Thyroid gland (tissue), 4 donors: Measurements from ENCODE around the gene HOXD8. TPM values are rescaled to one million over a fixed set of nuclear protein-coding genes. Genes with fewer than 3 reads are reported as not detected.

ENCODE experiments used
- DNase-seq, 2 donors: peaks; one replicate each; pipeline ENCODE4 v3.0.0-alpha.2; 2019
- H3K27ac ChIP-seq, 3 donors: fragments of 200-600 bp; sonication (generic); 1 replicate in 2 of 3; 2 replicates in 1 of 3; pipeline ENCODE4 v1.5.1; 2016 to 2019; ENCODE audit warnings: mild to moderate bottlenecking in 1 of 3, moderate library complexity in 1 of 3
- H3K27me3 ChIP-seq: fragments of 200-600 bp; sonication (generic); one replicate; pipeline ENCODE4 v1.5.1; 2019
- H3K36me3 ChIP-seq, 2 donors: fragments of 200-600 bp; sonication (generic); one replicate each; pipeline ENCODE4 v1.5.1; 2016 to 2019
- H3K4me1 ChIP-seq, 2 donors: fragments of 200-600 bp; sonication (generic); one replicate each; pipeline ENCODE4 v1.5.1; 2017 to 2019
- H3K4me3 ChIP-seq, 3 donors: fragments of 200-600 bp; sonication (generic); replicated peaks in 1 of 3; 1 replicate in 2 of 3; 2 replicates in 1 of 3; pipeline ENCODE4 v1.5.1; 2016; ENCODE audit warnings: mild to moderate bottlenecking in 1 of 3
- H3K9me3 ChIP-seq: fragments of 200-600 bp; sonication (generic); one replicate; pipeline ENCODE4 v1.5.1; 2017
- POLR2A ChIP-seq, 2 donors: fragments of 450-650 bp; IDR thresholded peaks; one replicate each; pipeline ENCODE4 v1.6.1; 2017; ENCODE audit warnings: antibody characterized with exemption in 2 of 2, mild to moderate bottlenecking in 2 of 2, moderate library complexity in 1 of 2
- WGBS, 2 donors: methylation state at CpG; one replicate each; pipeline ENCODE4 v1.1.5; 2017; 5-methylcytosine and 5-hydroxymethylcytosine counted together
- intact Hi-C: fragments of 100-400 bp; cut with DNase I; formaldehyde crosslinking; loops from one replicate; pipeline ENCODE4 v1.15.1; 2023
- total RNA-seq, 4 donors: library from RNA; depleted of rRNA; stranded (reverse); fragments of >200 nt; gene quantifications; one replicate each; pipeline ENCODE4 v1.2.3, GENCODE V29; 2016
- TF ChIP-seq, protein P1 (sequence below), 6 experiments: fragments of 200-600 bp in 3 of 6; fragments of 450-650 bp in 3 of 6; sonication (generic) in 3 of 6; IDR thresholded peaks; one replicate each; pipeline ENCODE4 v1.5.1; 2016 to 2019; ENCODE audit warnings: antibody characterized with exemption in 6 of 6, mild to moderate bottlenecking in 2 of 6, inconsistent platforms in 1 of 6, moderate library complexity in 1 of 6

HOXD8 gene
- total RNA-seq, 4 donors from 2014 or later = 4.1 to 24.9 (median 9.9) TPM

DNA sequence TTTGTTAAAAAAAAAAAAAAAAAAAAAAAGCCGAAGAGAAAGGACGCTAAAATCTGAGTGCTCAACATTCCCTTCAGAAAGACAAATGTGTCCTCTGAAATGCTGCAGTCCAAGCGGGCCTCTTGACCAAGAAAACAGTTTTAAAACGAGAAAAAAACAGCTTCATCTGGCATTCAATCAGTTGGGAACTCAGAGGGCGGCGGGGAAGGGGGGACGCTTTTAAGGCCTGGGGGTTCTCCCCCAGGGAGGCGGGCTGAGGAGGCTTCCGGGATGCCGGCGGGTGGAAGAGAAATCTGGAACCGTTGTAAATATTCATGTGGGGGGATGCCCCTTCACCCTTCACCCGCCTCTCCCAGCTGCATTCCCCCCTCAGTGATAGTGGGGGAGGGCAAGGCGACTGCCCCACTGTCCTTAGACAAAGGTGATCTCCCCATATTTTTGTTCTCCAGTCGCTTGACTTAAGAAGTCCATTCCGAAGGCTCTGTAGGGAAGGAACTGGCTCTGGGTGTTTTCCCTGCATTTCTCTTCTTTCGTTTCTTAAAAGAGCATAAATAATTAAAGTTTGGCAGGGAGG lies 25.7 kb upstream of the HOXD8 start:
- DNase-seq = no peak
- no peak overlapping the region for H3K4me3 ChIP-seq

DNA sequence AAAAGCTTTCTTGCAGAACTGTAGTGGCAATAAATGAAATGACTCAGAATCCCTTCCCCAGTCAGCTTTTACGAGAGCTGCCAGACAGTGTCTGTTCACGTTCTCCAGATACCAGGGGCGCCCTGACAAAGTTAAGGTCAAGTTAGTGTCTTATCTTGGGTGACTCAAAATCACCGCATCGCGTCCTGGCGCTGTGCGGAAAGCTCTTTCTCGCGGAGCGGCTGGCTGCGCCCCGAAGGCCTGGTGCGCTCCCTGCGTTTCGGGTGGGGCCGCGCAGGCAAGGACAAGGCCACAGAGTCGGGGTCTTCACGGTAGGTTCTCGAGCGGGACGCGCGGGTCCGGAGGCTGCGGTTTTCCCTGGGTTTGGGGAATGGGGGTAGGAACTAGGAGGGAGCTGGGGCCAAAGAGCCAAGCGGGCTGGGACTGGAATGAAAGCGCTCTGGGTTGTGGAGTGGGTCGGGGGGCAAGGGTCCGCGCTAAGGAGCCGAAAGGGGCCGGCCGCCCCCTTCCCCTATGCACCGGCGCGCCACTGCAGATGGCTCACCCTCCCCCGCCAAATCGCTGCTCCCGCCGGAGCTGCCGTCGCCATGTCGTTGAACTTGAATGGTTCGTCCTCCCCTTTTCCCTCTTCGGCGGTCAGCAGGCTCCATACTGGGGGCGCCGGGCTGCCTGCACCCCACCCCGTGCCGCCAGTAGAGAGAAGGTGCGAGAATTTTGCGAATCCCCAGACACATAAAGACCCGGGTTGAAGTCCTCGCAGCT lies 25.0 kb upstream of the HOXD8 start:
- intact Hi-C loops = no loop called here
- peaks cover 76% of the 10 kb centered on the region for H3K27me3 ChIP-seq
- peaks cover 10 to 38% of the 10 kb centered on the region in 2 donors for H3K4me1 ChIP-seq
- WGBS, 2 donors = 4 to 5% methylated on average over 44 to 47 of the region's 56 CpGs
- DNase-seq = no peak
- H3K4me3 ChIP-seq = no peak overlapping the region
- H3K36me3 ChIP-seq = no peaks in the 10 kb centered on the region
- TF ChIP-seq POLR2A (IDR thresholded peaks at IDR 0.05) = no peak
- TF ChIP-seq, protein P1, sequence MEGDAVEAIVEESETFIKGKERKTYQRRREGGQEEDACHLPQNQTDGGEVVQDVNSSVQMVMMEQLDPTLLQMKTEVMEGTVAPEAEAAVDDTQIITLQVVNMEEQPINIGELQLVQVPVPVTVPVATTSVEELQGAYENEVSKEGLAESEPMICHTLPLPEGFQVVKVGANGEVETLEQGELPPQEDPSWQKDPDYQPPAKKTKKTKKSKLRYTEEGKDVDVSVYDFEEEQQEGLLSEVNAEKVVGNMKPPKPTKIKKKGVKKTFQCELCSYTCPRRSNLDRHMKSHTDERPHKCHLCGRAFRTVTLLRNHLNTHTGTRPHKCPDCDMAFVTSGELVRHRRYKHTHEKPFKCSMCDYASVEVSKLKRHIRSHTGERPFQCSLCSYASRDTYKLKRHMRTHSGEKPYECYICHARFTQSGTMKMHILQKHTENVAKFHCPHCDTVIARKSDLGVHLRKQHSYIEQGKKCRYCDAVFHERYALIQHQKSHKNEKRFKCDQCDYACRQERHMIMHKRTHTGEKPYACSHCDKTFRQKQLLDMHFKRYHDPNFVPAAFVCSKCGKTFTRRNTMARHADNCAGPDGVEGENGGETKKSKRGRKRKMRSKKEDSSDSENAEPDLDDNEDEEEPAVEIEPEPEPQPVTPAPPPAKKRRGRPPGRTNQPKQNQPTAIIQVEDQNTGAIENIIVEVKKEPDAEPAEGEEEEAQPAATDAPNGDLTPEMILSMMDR (IDR thresholded peaks at IDR 0.05) = no peak
- no peaks in the 10 kb centered on the region for H3K9me3 ChIP-seq
- H3K27ac ChIP-seq = no peak overlapping the region

More for the DNA sequence above, 25.7 kb upstream of the HOXD8 start:
- H3K9me3 ChIP-seq = no peaks in the 10 kb centered on the region
- TF ChIP-seq, protein P1 (IDR thresholded peaks at IDR 0.05) = no peak
- no peak for TF ChIP-seq POLR2A (IDR thresholded peaks at IDR 0.05)
- no peaks in the 10 kb centered on the region for H3K36me3 ChIP-seq
- H3K27ac ChIP-seq = no peak overlapping the region
- 7 to 9% methylated on average over 17 of the region's 17 CpGs for WGBS, 2 donors
- peaks cover 10 to 34% of the 10 kb centered on the region in 2 donors for H3K4me1 ChIP-seq
- intact Hi-C loops = no loop called here
- peaks cover 75% of the 10 kb centered on the region for H3K27me3 ChIP-seq

DNA sequence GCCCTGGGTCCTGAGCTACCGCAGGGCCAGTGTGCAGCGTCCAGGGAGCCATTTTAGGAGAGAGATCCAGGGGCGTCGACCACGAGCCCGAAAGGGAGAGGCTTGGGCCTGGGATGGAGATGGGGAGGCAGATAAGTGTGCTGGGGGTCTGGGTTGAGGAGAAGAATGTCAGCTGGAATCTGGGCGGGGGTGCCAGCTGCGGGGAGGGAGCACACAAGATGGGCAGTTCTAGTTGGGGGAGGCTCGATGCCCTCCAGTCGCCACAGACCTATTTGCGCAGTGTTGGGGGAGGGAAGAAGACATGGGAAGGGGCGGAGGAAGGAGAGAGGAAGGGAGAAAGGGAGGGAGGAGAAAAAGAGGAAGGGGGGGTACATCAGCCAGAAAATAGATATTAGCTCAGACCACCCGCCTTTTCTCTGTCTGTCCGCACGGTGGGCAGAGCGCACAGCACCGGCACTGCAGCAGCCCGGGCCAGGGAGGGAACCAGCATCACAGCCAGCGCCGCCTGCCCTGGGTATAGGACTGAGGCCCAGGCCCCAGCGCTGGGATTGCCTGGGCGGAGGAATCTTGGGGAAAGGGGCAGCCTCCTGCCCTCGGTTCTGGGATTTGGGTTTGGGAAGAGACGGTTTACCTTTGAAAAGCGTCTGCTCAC lies 24.3 kb upstream of the HOXD8 start:
- H3K4me1 ChIP-seq = peaks cover 10 to 33% of the 10 kb centered on the region in 2 donors
- no peak overlapping the region for H3K27ac ChIP-seq

DNA sequence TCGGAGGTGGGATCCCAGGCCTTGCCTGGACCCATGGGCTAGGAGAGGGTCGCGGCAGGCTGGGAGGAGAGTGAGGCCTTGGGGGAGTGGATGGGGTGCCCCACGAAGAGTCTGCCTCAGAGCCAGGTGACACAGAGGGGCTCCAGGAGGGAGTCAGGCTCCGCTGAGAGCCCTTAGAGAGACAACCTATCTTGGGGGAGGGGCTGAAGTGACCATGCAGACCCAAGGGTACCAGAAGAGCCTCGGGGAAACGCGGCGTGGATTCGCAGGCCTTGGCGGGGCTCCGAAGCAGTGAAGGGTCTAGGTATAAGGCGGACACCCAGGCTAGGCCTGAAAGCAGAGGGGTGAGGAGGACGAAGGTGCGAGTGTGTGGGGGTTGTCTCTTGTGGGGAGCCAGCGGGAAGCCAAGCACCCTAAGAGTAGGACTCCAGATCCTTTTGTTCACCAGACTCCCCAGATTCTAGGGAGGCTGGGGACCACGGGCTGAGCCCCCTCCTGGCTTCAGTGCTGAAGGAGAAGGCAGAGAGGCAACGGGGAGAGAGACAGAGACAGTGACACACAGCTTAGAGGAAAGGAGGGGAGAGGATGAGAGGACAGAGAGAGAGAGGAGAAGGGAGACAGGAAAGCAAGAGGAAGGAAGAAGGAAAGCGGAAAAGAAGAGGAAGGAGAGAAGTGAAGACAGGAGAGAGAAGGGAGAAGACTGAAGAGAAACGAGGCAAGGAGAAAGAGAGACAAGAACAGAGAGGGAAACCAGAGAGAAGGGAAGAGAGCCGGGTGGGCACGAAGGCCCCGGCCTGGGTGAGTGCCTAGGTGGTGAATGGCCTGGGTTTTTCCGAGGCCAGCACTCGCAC lies 23.6 kb upstream of the HOXD8 start:
- DNase-seq = no peak
- Histone ChIP-seq H3K27me3 (peaks cover 75% of the 10 kb centered on the region), H3K27ac (no peak overlapping the region), H3K36me3 (no peaks in the 10 kb centered on the region), H3K4me3 (no peak overlapping the region), H3K4me1 (peaks cover 10 to 33% of the 10 kb centered on the region in 2 donors), H3K9me3 (no peaks in the 10 kb centered on the region)
- 5 to 12% methylated on average over 22 to 24 of the region's 25 CpGs for WGBS, 2 donors
- intact Hi-C loops = no loop called here
- no peak for TF ChIP-seq POLR2A (IDR thresholded peaks at IDR 0.05)
- TF ChIP-seq, protein P1 (IDR thresholded peaks at IDR 0.05) = no peak

More for the DNA sequence above, 24.3 kb upstream of the HOXD8 start:
- peaks cover 76% of the 10 kb centered on the region for H3K27me3 ChIP-seq
- no peaks in the 10 kb centered on the region for H3K9me3 ChIP-seq
- TF ChIP-seq, protein P1 (IDR thresholded peaks at IDR 0.05) = no peak
- TF ChIP-seq POLR2A (IDR thresholded peaks at IDR 0.05) = no peak
- intact Hi-C loops = no loop called here
- DNase-seq = no peak
- H3K36me3 ChIP-seq = no peaks in the 10 kb centered on the region
- H3K4me3 ChIP-seq = no peak overlapping the region
- 4 to 6% methylated on average over 25 of the region's 25 CpGs for WGBS, 2 donors
